Tibial nerve (tissue), 4 donors: ENCODE data around the gene BTBD9. TPM values are rescaled to one million over a fixed set of nuclear protein-coding genes. Genes with fewer than 3 reads are reported as not detected.

ENCODE experiments used
- DNase-seq, 2 donors: peaks; one replicate each; pipeline ENCODE4 v3.0.0-alpha.2; 2019; ENCODE audit warnings: low spot score in 2 of 2
- H3K27ac ChIP-seq, 4 donors: fragments of 200-600 bp; sonication (generic) in 3 of 4; one replicate each; pipeline ENCODE4 v1.5.1; 2017 to 2019; ENCODE audit warnings: mild to moderate bottlenecking in 1 of 4
- H3K27me3 ChIP-seq, 2 donors: fragments of 200-600 bp; sonication (generic) in 1 of 2; one replicate each; pipeline versions ENCODE4 v1.5.1 to v1.6.0; 2017 to 2019
- H3K36me3 ChIP-seq, 3 donors: fragments of 200-600 bp; sonication (generic); one replicate each; pipeline ENCODE4 v1.5.1; 2018 to 2019
- H3K4me1 ChIP-seq, 4 donors: fragments of 200-600 bp; sonication (generic) in 3 of 4; one replicate each; pipeline ENCODE4 v1.5.1; 2017 to 2019
- H3K4me3 ChIP-seq, 4 donors: fragments of 200-600 bp; sonication (generic) in 3 of 4; one replicate each; pipeline ENCODE4 v1.5.1; 2017 to 2019; ENCODE audit warnings: mild to moderate bottlenecking in 1 of 4, moderate library complexity in 1 of 4
- H3K9me3 ChIP-seq, 4 donors: fragments of 200-600 bp; sonication (generic) in 3 of 4; one replicate each; pipeline ENCODE4 v1.5.1; 2017 to 2019
- EP300 ChIP-seq, 2 donors: sonication (generic); formaldehyde crosslinking; IDR thresholded peaks; one replicate each; pipeline ENCODE4 v1.6.1; 2017; ENCODE audit warnings: antibody characterized with exemption in 2 of 2, mild to moderate bottlenecking in 1 of 2
- POLR2A ChIP-seq, 2 donors: fragments of 450-650 bp; IDR thresholded peaks; one replicate each; pipeline ENCODE4 v1.6.1; 2017; ENCODE audit warnings: antibody characterized with exemption in 2 of 2, mild to moderate bottlenecking in 2 of 2, moderate library complexity in 2 of 2
- WGBS, 2 donors: methylation state at CpG; one replicate each; pipeline ENCODE4 v1.1.5; 2018; 5-methylcytosine and 5-hydroxymethylcytosine counted together
- total RNA-seq, 4 donors: library from RNA; depleted of rRNA; stranded (reverse); fragments of >200 nt; gene quantifications; one replicate each; pipeline ENCODE4 v1.1.0, GENCODE V29; 2016
- TF ChIP-seq, protein P1 (sequence below), 5 experiments: fragments of 200-600 bp in 3 of 5; fragments of 450-650 bp in 2 of 5; sonication (generic) in 3 of 5; IDR thresholded peaks; one replicate each; pipeline ENCODE4 v1.5.1; 2016 to 2019; ENCODE audit warnings: antibody characterized with exemption in 5 of 5, mild to moderate bottlenecking in 3 of 5, moderate library complexity in 2 of 5

The BTBD9 gene
- total RNA-seq, 4 donors from 2014 or later = 7.5 to 23.9 (median 10.7) TPM

DNA sequence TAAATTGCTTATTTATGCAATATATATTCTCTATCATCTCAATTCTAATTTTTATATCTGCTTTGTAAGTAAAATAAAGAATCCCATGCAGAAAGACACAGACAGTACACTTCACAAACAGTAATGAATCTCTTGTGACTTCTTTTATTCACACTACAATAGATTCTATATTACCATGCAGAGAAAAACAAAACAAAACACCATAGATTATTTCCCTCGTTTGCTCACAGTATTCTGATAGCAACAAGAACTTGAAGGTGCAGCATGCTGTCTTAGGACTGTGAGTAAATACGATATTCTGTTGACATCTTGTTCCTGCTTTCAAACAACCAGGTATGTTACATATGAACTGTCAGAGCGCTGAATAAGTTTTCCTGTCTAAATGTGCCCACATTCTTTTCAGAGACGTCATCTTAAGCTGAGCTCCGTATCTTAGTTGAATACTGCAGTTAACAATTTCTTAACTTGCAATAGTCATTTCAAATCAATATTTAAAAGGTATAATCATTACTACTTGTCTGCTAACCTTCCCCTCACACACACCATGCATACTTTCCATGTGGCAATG is 140.1 kb downstream of the BTBD9 start:
- TF ChIP-seq POLR2A (IDR thresholded peaks at IDR 0.05) (no peak), EP300 (IDR thresholded peaks at IDR 0.05) (no peak)
- TF ChIP-seq, protein P1, sequence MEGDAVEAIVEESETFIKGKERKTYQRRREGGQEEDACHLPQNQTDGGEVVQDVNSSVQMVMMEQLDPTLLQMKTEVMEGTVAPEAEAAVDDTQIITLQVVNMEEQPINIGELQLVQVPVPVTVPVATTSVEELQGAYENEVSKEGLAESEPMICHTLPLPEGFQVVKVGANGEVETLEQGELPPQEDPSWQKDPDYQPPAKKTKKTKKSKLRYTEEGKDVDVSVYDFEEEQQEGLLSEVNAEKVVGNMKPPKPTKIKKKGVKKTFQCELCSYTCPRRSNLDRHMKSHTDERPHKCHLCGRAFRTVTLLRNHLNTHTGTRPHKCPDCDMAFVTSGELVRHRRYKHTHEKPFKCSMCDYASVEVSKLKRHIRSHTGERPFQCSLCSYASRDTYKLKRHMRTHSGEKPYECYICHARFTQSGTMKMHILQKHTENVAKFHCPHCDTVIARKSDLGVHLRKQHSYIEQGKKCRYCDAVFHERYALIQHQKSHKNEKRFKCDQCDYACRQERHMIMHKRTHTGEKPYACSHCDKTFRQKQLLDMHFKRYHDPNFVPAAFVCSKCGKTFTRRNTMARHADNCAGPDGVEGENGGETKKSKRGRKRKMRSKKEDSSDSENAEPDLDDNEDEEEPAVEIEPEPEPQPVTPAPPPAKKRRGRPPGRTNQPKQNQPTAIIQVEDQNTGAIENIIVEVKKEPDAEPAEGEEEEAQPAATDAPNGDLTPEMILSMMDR (IDR thresholded peaks at IDR 0.05) = no peak
- DNase-seq = no peak
- H3K4me1 ChIP-seq = peaks cover 0 to 14% (median 0%) of the 10 kb centered on the region in 4 donors
- no peaks in the 10 kb centered on the region for H3K36me3 ChIP-seq
- H3K4me3 ChIP-seq = no peak overlapping the region
- no peaks in the 10 kb centered on the region for H3K9me3 ChIP-seq
- H3K27me3 ChIP-seq = no peaks in the 10 kb centered on the region
- no peak overlapping the region for H3K27ac ChIP-seq
- 60 to 61% methylated on average over 5 of the region's 5 CpGs for WGBS, 2 donors

DNA sequence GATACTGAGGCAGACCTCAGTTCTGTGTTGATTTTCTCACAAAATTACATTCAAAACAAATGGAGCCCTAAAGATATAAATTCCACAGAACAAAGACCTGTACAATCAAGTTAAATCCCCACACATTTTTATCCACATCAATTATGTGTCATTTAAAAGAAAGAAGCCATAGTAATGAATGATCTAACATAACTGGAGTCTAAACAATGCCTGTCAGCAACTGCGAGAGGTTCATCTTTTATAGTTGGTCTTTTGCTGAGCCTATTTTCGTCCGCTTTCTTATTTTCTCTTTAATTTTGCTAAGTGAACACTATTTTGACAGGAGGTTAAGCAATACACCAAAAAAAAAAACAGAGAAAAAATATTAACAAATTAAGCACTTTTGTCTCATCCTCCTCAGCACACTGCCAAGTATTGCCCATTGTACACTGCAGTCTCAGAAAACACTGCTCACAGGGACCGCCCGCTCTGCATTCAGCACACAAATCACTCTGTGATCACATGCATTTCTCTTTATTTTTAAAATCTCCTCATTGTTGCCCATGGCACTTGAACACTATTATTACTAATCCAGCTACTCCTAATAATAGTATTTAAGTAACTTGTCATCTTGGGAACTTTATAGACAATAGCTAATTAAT is 140.8 kb downstream of the BTBD9 start:
- Histone ChIP-seq H3K4me3 (no peak overlapping the region), H3K9me3 (no peaks in the 10 kb centered on the region), H3K27me3 (no peaks in the 10 kb centered on the region), H3K27ac (no peak overlapping the region), H3K36me3 (no peaks in the 10 kb centered on the region), H3K4me1 (peaks cover 0 to 21% (median 0%) of the 10 kb centered on the region in 4 donors)
- no peak for DNase-seq
- TF ChIP-seq, protein P1 (IDR thresholded peaks at IDR 0.05) = no peak
- no peak for TF ChIP-seq POLR2A (IDR thresholded peaks at IDR 0.05)
- no peak for TF ChIP-seq EP300 (IDR thresholded peaks at IDR 0.05)
- WGBS, 2 donors = 44 to 58% methylated on average over 5 of the region's 5 CpGs

DNA sequence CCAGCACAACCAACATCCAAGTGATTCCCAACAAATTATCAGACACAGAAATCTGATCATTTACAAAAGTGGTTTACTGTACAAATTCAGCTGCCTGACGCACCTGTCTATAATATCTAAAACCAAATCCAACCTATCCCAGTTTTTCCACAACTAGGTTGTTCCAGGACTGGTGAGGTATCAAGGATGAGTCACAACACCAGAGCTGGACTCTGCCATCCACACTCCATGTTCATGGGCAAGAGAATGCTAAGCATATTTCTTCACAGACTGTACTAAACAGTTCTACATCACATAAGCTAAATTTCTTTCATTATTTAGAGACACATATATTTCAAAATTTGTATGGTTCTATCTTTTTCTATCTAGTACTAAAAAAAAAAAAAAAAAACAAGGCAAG is 141.6 kb downstream of the BTBD9 start:
- peaks cover 0 to 28% (median 0%) of the 10 kb centered on the region in 4 donors for H3K4me1 ChIP-seq
- H3K27ac ChIP-seq = no peak overlapping the region
- H3K36me3 ChIP-seq = no peaks in the 10 kb centered on the region
- H3K27me3 ChIP-seq = no peaks in the 10 kb centered on the region
- no peaks in the 10 kb centered on the region for H3K9me3 ChIP-seq
- TF ChIP-seq POLR2A (IDR thresholded peaks at IDR 0.05) (no peak), EP300 (IDR thresholded peaks at IDR 0.05) (no peak)
- TF ChIP-seq, protein P1 (IDR thresholded peaks at IDR 0.05) = no peak
- no peak overlapping the region for H3K4me3 ChIP-seq
- no peak for DNase-seq
- 83 to 90% methylated on average over 1 of the region's 1 CpG for whole genome bisulfite sequencing, 2 donors

DNA sequence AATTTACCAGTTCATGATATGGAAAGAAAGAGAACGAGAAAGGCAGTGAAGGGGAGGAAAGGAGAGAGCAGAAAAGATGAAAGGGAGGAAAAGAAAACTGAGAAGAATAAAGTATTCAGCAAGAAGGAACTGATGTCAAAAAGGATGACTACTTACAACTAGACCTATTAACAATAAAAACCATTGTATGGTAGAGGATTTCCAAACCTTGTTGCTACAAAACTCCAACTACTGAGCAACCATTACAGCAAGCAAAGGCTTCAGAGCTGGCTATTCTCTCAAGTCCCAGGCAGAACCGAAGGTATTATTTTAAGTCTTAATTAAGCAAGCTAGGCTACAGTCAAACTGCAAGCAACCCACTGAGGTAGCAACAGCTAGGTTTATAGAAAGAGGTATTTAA is 142.2 kb downstream of the BTBD9 start:
- WGBS, 2 donors = 75 to 81% methylated on average over 2 of the region's 2 CpGs

More for the DNA sequence above, 142.2 kb downstream of the BTBD9 start:
- no peak for DNase-seq
- Histone ChIP-seq H3K27me3 (no peaks in the 10 kb centered on the region), H3K4me1 (peaks cover 0 to 28% (median 0%) of the 10 kb centered on the region in 4 donors), H3K4me3 (no peak overlapping the region), H3K36me3 (no peaks in the 10 kb centered on the region), H3K9me3 (no peaks in the 10 kb centered on the region), H3K27ac (no peak overlapping the region)
- TF ChIP-seq, protein P1 (IDR thresholded peaks at IDR 0.05) = no peak
